ENCODE measurements around the gene IFIH1.

The IFIH1 gene

GRCh38 chr2:162282765-162283425, 35.6 kb downstream of the IFIH1 start:
- intact Hi-C loops (cut with DNase I; ENCODE audit: low total_unique reads) = no loop called here
- Histone ChIP-seq H3K9me3 (no peaks in the 10 kb centered on the region), H3K4me1 (no peaks in the 10 kb centered on the region), H3K36me3 (peaks cover 39 to 74% (median 52%) of the 10 kb centered on the region in 3 donors), H3K27ac (no peak overlapping the region), H3K4me3 (no peak overlapping the region), H3K27me3 (no peaks in the 10 kb centered on the region)
- no peak for DNase-seq
- no peak for TF ChIP-seq CTCF (IDR thresholded peaks at IDR 0.05)

GRCh38 chr2:162280654-162281053, 37.8 kb downstream of the IFIH1 start:
- Histone ChIP-seq H3K36me3 (peaks cover 30 to 61% (median 51%) of the 10 kb centered on the region in 3 donors), H3K27ac (no peak overlapping the region), H3K4me1 (no peaks in the 10 kb centered on the region), H3K4me3 (no peak overlapping the region), H3K27me3 (no peaks in the 10 kb centered on the region), H3K9me3 (no peaks in the 10 kb centered on the region)
- intact Hi-C loops (cut with DNase I; ENCODE audit: low total_unique reads) = no loop called here
- TF ChIP-seq CTCF (IDR thresholded peaks at IDR 0.05) = no peak
- no peak for DNase-seq

GRCh38 chr2:162277381-162277780, 41.1 kb downstream of the IFIH1 start:
- intact Hi-C loops (cut with DNase I; ENCODE audit: low total_unique reads) = no loop called here
- H3K9me3 ChIP-seq = no peaks in the 10 kb centered on the region
- no peak overlapping the region for H3K4me3 ChIP-seq
- no peak overlapping the region for H3K27ac ChIP-seq
- H3K4me1 ChIP-seq = peaks cover 0 to 5% (median 0%) of the 10 kb centered on the region in 4 donors
- H3K27me3 ChIP-seq = no peaks in the 10 kb centered on the region
- no peak for DNase-seq
- no peak for TF ChIP-seq CTCF (IDR thresholded peaks at IDR 0.05)
- peaks cover 29 to 43% (median 30%) of the 10 kb centered on the region in 3 donors for H3K36me3 ChIP-seq

- Histone ChIP-seq H3K4me1 (no peaks in the 10 kb centered on the region), H3K27me3 (no peaks in the 10 kb centered on the region), H3K9me3 (no peaks in the 10 kb centered on the region), H3K4me3 (no peak overlapping the region), H3K36me3 (peaks cover 29 to 61% (median 40%) of the 10 kb centered on the region in 3 donors), H3K27ac (no peak overlapping the region)
- TF ChIP-seq CTCF (IDR thresholded peaks at IDR 0.05) = no peak
- intact Hi-C loops (cut with DNase I; ENCODE audit: low total_unique reads) = no loop called here
- DNase-seq = no peak
These were observed 50.5 kb downstream of the IFIH1 start for GRCh38 chr2:162267996-162268395.

GRCh38 chr2:162267496-162267895, 51.0 kb downstream of the IFIH1 start:
- intact Hi-C loops (cut with DNase I; ENCODE audit: low total_unique reads) = no loop called here
- Histone ChIP-seq H3K36me3 (peaks cover 28 to 59% (median 38%) of the 10 kb centered on the region in 3 donors), H3K4me3 (no peak overlapping the region), H3K27me3 (no peaks in the 10 kb centered on the region), H3K9me3 (no peaks in the 10 kb centered on the region), H3K4me1 (no peaks in the 10 kb centered on the region), H3K27ac (no peak overlapping the region)
- DNase-seq = no peak
- TF ChIP-seq CTCF (IDR thresholded peaks at IDR 0.05) = no peak

- TF ChIP-seq CTCF (IDR thresholded peaks at IDR 0.05) = no peak
- intact Hi-C loops (cut with DNase I; ENCODE audit: low total_unique reads) = no loop called here
- H3K27ac ChIP-seq = no peak overlapping the region
- H3K36me3 ChIP-seq = peaks cover 19 to 48% (median 28%) of the 10 kb centered on the region in 3 donors
- no peaks in the 10 kb centered on the region for H3K9me3 ChIP-seq
- no peaks in the 10 kb centered on the region for H3K27me3 ChIP-seq
- peaks cover 0 to 4% (median 0%) of the 10 kb centered on the region in 4 donors for H3K4me1 ChIP-seq
- H3K4me3 ChIP-seq = no peak overlapping the region
- DNase-seq = no peak
These were observed 52.1 kb downstream of the IFIH1 start for GRCh38 chr2:162266460-162266760.
